ENCODE measurements around the gene SLC35A2.

SLC35A2 gene

GRCh38 chrX:48911412-48912182 is at the start of gene SLC35A2:
Gene SLC35A2, minus strand, starts transcription at chrX:48911646. Its CDS starts 10 bp downstream, at chrX:48911636.
- peak; percentile 90 for DNase-seq

GRCh38 chrX:48960291-48960690 is 48.8 kb upstream of the SLC35A2 start:
- no peak for DNase-seq

GRCh38 chrX:48958635-48959094 is 47.2 kb upstream of the SLC35A2 start:
- peak; percentile 35 for DNase-seq

GRCh38 chrX:48957827-48958634 is 46.6 kb upstream of the SLC35A2 start:
- peak; percentile 96 for DNase-seq

GRCh38 chrX:48957477-48957826 is 46.0 kb upstream of the SLC35A2 start, which contains the start of gene OTUD5:
Gene OTUD5, minus strand, starts transcription at chrX:48957607. Its CDS starts 37 bp downstream, at chrX:48957570.
- DNase-seq: peak; percentile 83

GRCh38 chrX:48956728-48957414 is 45.4 kb upstream of the SLC35A2 start:
- DNase-seq: peak; percentile 65

GRCh38 chrX:48948589-48948988 is 37.1 kb upstream of the SLC35A2 start:
- DNase-seq: no peak

GRCh38 chrX:48945517-48946348 is 34.3 kb upstream of the SLC35A2 start:
- DNase-seq: peak; percentile 63

GRCh38 chrX:48942895-48943294 is 31.4 kb upstream of the SLC35A2 start:
- DNase-seq: no peak

GRCh38 chrX:48940404-48940955 is 29.0 kb upstream of the SLC35A2 start:
- no peak for DNase-seq

- peak; percentile 54 for DNase-seq
Observed at GRCh38 chrX:48939524-48940228, 28.2 kb upstream of the SLC35A2 start.

GRCh38 chrX:48938721-48939425 is 27.4 kb upstream of the SLC35A2 start:
- peak; percentile 86 for DNase-seq

- DNase-seq: peak; percentile 91
Observed at GRCh38 chrX:48937054-48937907, 25.8 kb upstream of the SLC35A2 start.

GRCh38 chrX:48936429-48937053 is 25.1 kb upstream of the SLC35A2 start:
- DNase-seq: no peak

- DNase-seq: no peak
Observed at GRCh38 chrX:48935301-48935670, 23.8 kb upstream of the SLC35A2 start.

GRCh38 chrX:48934581-48935300 is 23.3 kb upstream of the SLC35A2 start:
- peak; percentile 77 for DNase-seq

GRCh38 chrX:48933757-48934156 is 22.3 kb upstream of the SLC35A2 start:
- DNase-seq: no peak

GRCh38 chrX:48927736-48928382 is 16.4 kb upstream of the SLC35A2 start:
- no peak for DNase-seq

Data from CD4-positive, alpha-beta T cell treated with Interleukin-12 subunit alpha and Interleukin-12 subunit beta, for 1 hour (primary cell).